Stimulated activated CD4-positive, alpha-beta T cell treated with anti-CD3 and anti-CD28 coated beads, Interleukin-1b, Interleukin-23, amount 100 ng/mL, for 4 hours (primary cell): ENCODE data around the gene UBE2L5.

Source experiments
- DNase-seq, 2 donors: peaks; one replicate each; pipeline ENCODE4 v3.0.0-alpha.2; 2020; ENCODE audit warnings: low read depth in 2 of 2

Gene UBE2L5

GRCh38 chr13:30422054-30422839, at the start of gene UBE2L5:
UBE2L5 (plus strand) TSS chr13:30422493; CDS start chr13:30427991, 5,498 bp downstream.
- peak; percentile 21 to 64 for DNase-seq

- DNase-seq: no peak
Observed at GRCh38 chr13:30373727-30374126, 48.6 kb upstream of the UBE2L5 start.

- DNase-seq: no peak
Observed at GRCh38 chr13:30375265-30375835, 46.9 kb upstream of the UBE2L5 start.

- DNase-seq: peak; percentile 28 to 34
Observed at GRCh38 chr13:30376426-30377311, 45.6 kb upstream of the UBE2L5 start.

GRCh38 chr13:30377312-30377685, 45.0 kb upstream of the UBE2L5 start:
- DNase-seq: no peak

GRCh38 chr13:30378191-30378590, 44.1 kb upstream of the UBE2L5 start:
- DNase-seq: no peak

GRCh38 chr13:30381049-30381448, 41.2 kb upstream of the UBE2L5 start:
- no peak for DNase-seq

- DNase-seq: no peak
Observed at GRCh38 chr13:30382836-30383525, 39.3 kb upstream of the UBE2L5 start.

- no peak for DNase-seq
Observed at GRCh38 chr13:30388406-30389283, 33.6 kb upstream of the UBE2L5 start.

- no peak for DNase-seq
Observed at GRCh38 chr13:30391956-30392680, 30.2 kb upstream of the UBE2L5 start.

GRCh38 chr13:30392681-30393045, 29.6 kb upstream of the UBE2L5 start:
- no peak for DNase-seq

- DNase-seq: no peak
Observed at GRCh38 chr13:30394751-30395191, 27.5 kb upstream of the UBE2L5 start.

GRCh38 chr13:30395192-30396158, 26.8 kb upstream of the UBE2L5 start:
- peak; percentile 39 to 52 for DNase-seq

- DNase-seq: no peak
Observed at GRCh38 chr13:30396434-30397075, 25.7 kb upstream of the UBE2L5 start.

- DNase-seq: no peak
Observed at GRCh38 chr13:30398601-30399072, 23.7 kb upstream of the UBE2L5 start.

GRCh38 chr13:30400376-30400775, 21.9 kb upstream of the UBE2L5 start:
- no peak for DNase-seq

- DNase-seq: no peak
Observed at GRCh38 chr13:30401347-30401746, 20.9 kb upstream of the UBE2L5 start.

GRCh38 chr13:30403456-30403855, 18.8 kb upstream of the UBE2L5 start:
- DNase-seq: no peak
